Sigmoid colon (tissue), 4 donors: ENCODE results near the gene PLCD1.

Source experiments
- CTCF ChIP-seq, 4 experiments: fragments of 450-650 bp in 3 of 4; fragments of 200-600 bp in 1 of 4; IDR thresholded peaks; one replicate each; pipeline ENCODE4 v1.5.1; 2016 to 2019; ENCODE audit warnings: antibody characterized with exemption in 4 of 4, mild to moderate bottlenecking in 3 of 4, moderate library complexity in 2 of 4
- POLR2A ChIP-seq, 2 donors: fragments of 450-650 bp; IDR thresholded peaks; one replicate each; pipeline ENCODE4 v1.6.1; 2016; ENCODE audit warnings: antibody characterized with exemption in 2 of 2, mild to moderate bottlenecking in 2 of 2, moderate library complexity in 2 of 2
- POLR2AphosphoS5 ChIP-seq, 4 donors: sonication (generic); formaldehyde crosslinking; IDR thresholded peaks; one replicate each; pipeline ENCODE4 v1.6.1; 2017; ENCODE audit warnings: antibody characterized with exemption in 4 of 4

DNA sequence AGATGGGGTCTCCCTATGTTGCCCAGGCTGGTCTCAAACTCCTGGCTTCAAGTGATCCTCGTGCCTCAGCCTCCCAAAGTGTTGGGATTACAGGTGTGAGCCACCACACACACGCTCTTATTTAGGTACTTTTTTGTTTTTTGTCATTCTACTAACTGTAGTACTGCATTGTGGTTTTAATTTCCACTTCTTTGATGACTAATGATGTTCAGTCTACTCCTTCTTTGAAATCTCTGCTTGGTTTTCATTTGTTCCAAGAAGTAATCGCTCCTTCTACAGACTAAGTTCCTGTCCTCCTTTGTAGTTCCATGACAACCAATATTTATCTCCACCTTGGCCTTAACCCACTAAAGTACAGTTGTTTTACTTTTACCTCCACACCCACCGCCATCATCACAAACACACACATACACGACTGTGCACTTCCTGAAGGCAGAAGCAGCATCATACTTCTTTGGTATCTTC is 9.0 kb upstream of the PLCD1 start:
- TF ChIP-seq CTCF (IDR thresholded peaks at IDR 0.05) (no peak), POLR2A (IDR thresholded peaks at IDR 0.05) (no peak), POLR2AphosphoS5 (IDR thresholded peaks at IDR 0.05) (no peak)
